Measurements from ENCODE around the gene ALG10B.
"Not testable (repeated sequence)": the region's sequence is repeated elsewhere in the genome, so short reads cannot be mapped to it uniquely, and the experiment has no call there.

The ALG10B gene, protein sequence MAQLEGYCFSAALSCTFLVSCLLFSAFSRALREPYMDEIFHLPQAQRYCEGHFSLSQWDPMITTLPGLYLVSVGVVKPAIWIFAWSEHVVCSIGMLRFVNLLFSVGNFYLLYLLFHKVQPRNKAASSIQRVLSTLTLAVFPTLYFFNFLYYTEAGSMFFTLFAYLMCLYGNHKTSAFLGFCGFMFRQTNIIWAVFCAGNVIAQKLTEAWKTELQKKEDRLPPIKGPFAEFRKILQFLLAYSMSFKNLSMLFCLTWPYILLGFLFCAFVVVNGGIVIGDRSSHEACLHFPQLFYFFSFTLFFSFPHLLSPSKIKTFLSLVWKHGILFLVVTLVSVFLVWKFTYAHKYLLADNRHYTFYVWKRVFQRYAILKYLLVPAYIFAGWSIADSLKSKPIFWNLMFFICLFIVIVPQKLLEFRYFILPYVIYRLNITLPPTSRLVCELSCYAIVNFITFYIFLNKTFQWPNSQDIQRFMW

DNA sequence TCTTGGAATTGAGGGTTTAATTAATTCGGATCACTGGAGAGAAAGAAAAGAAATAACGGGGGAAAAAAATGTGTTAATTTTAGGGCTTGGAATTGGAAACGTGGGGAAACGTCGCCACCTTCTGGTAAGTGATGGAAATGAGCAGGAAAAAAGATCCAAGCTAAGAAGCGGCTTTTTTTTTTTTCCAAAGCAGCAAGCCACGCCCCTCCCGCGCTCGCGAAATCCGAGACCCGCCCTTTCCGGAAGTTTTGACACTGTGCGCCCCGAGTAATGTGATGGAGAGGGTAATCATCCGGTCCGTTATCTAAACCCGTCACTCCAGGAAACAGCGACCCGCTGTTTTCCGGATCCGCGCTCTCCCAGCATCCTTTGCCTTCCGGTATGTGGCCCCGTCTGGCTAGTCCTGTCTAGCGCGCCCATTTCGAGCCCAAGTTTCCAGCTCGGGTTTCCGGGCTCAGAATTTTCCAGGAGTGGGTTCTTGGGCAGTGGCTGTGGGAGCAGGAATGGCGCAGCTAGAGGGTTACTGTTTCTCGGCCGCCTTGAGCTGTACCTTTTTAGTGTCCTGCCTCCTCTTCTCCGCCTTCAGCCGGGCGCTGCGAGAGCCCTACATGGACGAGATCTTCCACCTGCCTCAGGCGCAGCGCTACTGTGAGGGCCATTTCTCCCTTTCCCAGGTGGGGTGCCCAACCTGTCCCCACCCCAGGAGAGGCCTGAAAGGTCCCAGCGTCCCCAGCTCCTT is at the start of gene ALG10B:
ALG10B (plus strand) TSS at position 384 of the 739 bp plus-strand sequence; CDS start at position 504, 120 bp downstream.
- DNase-seq = peak; percentile 87

DNA sequence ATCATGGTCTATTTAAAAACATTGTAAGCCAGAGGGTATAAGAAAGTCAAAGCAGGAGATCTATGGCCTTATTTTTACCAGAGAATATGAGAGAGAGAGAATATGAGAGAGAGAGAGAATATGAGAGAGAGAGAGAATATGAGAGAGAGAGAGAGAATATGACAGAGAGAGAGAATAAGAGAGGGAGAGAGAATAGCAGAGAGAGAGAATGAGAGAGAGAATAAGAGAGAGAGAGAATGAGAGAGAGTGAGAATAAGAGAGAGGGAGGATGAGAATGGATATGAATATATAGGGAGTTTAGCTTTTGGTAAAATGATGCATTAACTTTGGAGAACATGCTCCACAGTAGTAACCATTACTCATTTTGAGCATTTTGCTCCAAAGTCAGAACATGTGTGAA is 48.0 kb upstream of the ALG10B start:
- DNase-seq = no peak

DNA sequence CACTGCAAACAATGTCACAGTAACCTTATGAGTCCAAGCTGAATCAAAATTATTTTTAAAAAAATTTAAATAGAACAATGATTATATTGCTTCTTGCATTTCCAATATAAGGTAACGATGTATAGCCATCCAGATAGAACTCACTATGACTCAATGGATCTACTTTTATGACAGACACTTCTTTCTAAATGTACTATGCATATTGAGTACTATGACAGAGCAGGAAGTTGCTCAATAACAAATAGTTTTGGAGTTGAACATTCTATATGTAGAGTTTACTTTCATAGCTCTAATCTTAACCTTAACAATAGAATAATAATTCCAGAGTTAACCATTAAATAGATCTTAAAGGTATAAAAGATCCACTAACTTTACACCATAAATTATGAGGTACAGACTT is 46.7 kb upstream of the ALG10B start:
- no peak for DNase-seq

DNA sequence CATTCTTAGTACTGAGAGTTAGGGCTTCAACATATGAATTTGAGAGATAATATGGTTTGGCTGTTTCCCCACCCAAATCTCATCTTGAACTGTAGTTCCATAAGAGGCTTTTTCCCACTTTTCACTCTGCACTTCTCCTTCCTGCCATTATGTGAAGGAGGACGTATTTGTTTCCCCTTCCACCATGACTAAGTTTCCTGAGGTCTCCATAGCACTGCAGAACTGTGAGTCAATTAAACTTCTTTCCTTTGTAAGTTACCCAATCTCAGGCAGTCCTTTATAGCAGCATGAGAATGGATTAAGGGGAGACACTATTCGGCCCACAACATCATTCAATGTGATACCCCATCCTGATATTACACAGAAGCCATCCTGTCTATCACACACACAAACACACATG is 36.8 kb upstream of the ALG10B start:
- DNase-seq = no peak

DNA sequence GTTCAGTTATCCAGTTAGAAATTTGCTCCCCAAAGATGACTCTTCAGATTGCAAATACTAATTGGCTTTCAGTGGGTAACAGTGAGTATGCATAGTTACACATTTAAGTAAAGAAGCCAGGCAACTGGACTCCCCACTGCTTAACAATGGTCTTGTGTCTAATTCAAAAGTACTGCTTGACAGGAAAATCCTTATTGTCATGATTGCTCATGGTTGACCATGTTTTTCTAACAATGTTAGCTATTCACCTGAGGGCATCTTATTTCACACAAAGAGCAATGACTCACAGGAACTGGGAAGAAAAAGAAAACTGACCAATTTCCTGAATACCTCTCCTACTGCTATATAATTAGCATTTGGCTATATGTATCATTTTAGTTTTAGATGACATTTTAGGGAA is 33.7 kb upstream of the ALG10B start:
- DNase-seq = no peak

DNA sequence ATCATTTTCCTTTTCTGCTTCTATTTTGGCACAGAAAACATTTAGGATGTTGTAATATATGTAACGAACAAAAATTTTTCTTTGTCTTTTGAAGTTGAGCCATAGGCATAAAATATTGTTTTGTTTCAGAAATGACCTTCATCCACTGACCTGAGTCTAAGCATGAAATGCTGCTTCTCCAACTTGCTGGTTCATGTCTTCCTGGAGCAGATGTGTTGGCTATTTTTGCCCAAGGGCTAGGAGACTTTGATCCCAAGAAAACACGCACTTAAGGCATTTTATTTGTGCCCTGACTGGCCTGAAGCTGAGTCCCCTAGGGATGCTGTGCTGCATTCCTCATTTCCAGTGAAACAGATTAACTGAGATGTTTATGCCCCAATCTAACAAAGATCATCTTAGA is 27.2 kb upstream of the ALG10B start:
- DNase-seq = no peak

DNA sequence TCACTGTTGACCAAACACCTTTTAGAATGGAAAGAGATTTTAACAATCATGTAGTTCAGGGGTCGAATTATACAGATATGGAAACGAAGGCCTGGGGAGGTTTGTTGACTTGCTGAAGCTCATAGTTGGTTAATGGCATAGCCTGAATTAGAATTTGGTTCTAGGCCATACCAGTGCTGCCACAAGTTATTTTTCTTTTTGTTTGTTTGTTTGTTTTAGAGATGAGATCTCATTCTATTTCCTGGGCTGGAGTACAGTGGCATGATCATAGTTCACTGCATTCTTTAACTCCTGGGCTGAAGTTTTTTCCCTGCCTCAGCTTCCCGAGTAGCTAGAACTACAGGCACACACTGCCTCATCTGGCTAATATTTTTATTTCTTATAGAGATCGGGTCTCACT is 25.4 kb upstream of the ALG10B start:
- DNase-seq = no peak

DNA sequence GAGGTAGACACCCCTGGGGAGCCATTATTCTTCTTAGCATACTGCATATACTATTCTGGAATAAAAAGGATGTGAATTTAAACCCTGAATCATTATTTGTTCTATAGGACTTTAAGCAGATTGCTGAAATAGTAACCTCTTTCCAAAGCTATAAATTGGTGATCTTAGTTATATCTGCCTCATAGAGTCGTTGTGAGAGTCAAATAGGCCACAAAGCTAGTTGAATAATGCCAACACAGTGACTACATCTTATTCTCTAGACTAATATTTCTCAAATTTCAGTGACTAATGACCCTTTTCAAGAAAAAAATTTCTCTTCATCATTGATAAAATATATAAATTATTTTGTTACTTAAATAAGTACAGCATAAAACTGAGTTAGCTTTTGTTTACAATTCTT is 13.6 kb upstream of the ALG10B start:
- not testable (repeated sequence) for DNase-seq

DNA sequence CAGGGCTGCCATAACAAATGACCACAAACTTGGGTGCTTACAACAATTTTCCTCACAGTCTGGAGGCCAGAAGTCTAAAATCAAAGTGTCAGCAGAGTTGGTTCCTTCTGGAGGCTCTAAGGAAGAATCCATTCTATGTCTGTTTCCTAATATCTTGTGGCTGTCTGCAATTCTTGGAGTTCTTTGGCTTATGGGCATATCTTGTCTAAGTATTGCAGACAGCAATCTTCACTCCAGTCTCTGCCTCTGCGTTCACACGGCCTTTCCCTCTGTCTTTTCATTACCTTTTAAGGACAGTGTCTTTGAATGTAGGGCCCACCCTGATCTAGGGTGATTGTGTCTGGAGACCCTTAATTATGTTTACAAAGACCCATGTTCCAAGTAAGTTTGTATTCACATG is 5.4 kb downstream of the ALG10B start:
- not testable (repeated sequence) for DNase-seq

DNA sequence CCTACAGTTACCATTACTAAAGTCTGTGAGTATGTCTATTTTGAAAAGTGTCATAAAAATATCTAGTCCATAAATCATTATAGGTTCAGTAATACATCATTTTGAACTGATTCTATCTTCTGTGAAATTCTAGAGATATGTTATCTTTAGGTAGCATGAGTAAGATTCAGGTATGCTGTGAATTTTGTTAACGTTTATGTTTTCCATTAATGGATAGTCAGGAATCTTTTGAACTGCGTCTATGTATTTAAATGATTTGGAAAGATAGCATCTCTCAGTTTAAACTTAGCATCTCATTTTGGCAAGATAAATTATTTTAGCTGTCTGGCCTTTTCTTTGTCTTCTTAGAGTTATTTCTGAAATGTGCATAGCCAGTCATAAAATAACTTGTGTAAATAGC is 8.3 kb downstream of the ALG10B start:
- no peak for DNase-seq

DNA sequence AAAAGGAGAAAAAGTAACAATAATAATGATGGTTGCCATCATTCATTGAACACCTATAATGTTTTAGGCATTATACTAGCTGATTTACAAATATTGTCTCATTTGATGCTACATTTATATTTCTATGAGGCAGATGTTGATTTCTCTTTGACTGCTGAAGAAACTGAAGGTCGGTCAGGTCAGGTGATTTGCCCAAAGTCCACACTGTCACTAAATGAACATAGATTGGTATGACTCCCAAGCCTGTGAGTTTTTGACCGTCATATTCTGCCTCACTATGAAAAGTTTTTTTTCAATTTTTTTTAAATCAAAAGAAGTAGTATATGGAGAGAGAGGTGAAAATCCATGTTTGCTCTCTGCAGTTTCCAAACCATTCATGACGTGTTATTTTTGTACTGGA is 10.8 kb downstream of the ALG10B start:
- DNase-seq = no peak

DNA sequence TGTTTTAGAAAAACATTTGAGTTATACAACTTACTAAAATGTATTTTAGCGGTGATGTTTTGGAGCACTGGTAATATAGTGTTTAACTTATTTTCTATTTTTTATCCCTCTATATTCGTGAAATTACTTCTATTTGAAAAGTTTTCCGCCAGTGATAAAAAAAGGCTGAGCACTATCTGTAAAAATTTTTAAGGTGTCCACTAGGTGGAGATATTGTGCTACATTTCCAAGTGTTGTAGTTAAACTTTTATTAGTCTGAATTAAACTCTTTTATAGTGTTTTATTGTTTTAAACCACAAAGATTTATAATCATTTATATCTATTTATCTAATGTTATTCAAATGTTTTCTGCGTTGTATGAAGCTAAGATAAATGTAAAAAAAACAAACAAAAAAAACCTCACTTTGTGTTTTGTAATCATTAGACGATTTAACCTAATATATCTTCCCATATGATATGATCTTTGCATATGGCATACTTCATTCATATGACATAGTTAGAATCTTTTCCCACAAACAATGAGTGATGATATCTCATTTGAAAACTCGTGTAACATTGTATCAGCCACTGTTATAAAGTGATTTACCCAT is 11.8 kb downstream of the ALG10B start:
- DNase-seq = no peak

DNA sequence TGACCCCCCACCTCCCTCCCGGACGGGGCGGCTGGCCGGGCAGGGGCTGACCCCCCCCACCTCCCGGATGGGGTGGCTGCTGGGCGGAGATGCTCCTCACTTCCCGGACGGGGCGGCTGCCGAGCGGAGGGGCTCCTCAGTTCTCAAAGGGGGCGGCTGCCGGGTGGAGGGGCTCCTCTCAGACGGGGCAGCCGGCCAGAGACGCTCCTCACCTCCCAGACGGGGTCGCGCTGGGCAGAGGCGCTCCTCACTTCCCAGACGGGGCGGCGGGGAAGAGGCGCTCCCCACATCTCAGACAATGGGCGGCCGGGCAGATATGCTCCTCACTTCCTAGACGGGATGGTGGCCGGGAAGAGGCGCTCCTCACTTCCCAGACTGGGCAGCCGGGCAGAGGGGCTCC is 13.8 kb downstream of the ALG10B start:
- not testable (repeated sequence) for DNase-seq

DNA sequence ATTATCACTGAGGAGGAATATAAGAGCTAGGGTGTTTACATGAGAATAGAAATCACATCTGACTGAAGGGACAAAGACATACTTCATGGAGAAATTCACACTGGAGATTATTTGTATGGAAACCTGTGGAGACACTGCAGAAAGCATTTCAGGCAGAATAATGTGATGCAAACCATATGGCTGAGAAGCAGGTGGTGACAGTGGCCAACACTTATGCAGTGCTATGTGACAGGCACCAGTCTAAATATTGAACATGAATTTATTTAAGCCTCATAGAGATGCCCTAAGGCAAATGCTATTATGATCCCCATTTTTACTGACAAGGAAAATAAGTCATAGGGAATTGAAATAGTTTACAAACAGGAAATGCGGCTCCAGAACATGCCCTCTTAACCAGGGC is 16.2 kb downstream of the ALG10B start:
- DNase-seq = no peak

DNA sequence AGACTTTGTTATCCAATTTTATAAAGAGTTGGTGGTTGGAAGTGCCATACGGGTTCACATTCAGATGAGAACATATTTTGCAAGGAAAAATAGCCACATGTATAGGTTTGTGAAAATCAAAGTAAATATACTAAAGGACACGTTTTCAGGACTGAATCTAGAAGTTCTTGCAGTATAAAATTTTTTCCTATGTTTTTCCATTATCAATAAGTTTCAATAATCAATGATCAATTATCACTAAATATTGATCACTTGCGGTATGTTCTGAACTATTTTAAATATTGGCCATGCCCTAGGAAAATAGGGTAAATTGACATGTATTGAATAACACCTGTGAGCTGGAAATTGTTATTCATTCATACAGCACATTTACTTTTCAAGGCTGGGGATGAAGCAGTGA is 25.9 kb downstream of the ALG10B start:
- no peak for DNase-seq

DNA sequence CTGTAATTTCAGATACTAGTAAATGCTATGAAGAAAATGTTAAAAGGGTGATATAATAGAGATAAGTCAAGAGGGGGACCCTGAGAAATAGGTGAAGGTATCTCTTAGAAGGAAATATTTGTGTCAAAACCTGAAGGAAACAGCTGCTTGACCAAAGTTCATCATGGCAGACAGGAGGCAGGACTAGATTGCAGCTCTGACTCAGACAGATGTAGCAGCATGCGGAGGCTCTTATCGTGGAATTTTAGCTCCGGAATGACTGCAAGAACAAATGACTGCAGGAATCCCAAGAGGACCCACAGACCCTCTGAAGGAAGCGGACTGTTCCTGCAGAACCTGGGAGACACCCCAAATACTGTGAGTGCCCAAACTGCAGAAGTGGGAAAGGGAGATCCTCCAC is 26.7 kb downstream of the ALG10B start:
- not testable (repeated sequence) for DNase-seq

DNA sequence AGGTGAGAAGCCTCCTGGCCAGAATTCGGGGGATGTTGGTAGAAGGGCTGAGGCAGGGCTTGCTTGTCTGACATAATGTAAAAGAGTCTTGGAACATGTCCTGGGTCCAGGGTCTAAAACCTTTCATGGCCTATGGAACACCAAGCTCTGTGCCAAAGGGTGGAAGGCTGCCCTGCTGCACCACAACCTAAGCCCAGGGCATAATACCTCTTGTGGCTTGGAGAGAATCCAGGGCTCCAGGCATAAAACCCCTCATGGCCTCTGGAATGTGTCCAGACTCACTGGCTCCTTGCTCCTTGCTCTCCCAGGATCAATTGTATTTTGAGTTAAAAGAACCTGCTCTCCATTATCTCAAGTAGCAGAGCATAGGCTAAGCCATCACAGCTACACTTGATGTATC is 27.3 kb downstream of the ALG10B start:
- not testable (repeated sequence) for DNase-seq

DNA sequence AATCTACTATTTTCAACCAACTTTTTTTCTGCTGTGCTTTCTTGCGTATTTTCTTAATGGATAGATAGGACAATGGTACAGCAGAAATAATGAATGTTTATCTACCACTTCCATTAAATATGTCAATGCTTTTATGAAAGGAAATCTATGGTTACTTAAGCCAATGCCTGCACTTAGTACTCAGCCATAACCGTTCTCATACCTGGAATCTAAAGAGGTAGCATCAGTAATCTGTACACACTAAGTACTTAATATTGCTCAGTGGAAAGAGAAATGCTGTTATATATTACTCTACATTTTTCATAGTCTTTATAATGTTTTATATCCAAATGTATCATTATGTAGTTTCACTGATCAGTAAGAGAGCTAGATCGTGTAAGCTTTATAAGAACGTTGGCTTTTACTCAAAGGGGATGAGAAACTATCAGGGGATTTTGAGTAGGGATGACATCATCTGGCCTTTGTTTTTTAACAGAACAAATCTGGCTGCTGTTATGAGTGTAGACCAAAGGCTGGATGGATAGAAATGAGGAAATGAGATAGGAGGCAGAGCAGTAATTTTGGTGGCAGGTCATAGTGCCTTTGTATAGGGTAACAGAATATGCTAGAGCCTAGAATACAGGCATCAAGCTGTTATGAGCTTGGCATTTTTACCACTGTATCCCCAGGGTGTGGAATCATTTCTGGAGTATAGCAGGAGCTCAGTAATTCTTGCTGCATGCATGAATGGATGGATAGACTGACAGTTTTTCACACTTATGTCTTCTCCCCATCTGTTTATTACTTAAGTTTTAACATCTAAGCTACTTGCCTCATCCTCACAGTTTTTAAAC is 34.0 kb downstream of the ALG10B start:
- DNase-seq = no peak

DNA sequence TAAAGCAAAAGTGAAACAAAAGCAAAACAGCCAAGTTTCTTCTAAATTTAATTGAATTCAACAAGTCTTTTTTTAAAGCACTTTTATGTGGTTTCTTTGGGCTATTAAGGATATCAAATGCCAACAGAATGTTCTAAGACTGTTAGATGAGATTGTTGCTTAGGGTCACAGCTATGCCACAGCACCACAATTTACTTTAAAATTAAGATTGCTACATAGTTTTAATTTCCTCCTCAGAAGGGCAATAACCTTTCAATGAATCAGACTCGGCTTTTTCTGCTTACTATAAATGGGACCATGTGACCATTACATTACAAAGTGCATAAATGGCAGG is 34.6 kb downstream of the ALG10B start:
- DNase-seq = not testable (repeated sequence)

DNA sequence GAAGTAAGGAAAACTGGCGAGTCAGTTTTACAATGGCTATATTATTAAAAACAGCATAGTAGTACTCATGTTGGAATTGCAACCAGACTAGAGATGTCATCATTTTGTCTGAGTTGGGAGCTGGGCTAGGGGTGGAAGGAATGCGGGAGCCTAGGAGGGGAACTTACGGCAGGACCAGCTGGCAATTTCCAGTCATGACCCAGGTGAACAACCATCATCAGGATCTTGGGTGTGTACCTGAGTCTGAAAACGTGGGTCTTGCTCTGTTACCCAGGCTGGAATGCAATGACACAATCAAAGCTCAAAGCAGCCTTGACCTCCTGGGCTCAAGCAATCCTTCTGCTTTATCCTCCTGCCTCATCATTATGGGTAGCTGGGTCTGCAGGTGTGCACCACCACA is 50.9 kb downstream of the ALG10B start:
- no peak for DNase-seq

DNA sequence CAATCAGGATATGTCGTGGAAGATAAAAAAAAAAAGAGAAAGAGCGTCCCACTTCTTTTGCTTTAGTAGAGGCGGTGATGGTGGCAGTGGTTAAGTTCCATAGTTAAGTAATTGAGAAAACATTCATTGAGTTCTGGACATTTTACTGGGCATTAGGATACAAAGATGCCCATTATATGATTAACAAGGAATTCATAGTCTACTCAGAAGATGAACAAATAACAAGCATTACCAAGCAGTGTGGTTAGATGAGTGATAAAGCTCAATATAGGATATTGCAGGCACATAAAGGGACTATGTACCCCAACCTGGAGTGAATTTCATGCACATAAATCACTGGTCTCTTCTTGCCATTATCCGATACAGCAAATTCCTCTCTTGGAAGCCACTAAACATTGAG is 53.7 kb downstream of the ALG10B start:
- DNase-seq = no peak

DNA sequence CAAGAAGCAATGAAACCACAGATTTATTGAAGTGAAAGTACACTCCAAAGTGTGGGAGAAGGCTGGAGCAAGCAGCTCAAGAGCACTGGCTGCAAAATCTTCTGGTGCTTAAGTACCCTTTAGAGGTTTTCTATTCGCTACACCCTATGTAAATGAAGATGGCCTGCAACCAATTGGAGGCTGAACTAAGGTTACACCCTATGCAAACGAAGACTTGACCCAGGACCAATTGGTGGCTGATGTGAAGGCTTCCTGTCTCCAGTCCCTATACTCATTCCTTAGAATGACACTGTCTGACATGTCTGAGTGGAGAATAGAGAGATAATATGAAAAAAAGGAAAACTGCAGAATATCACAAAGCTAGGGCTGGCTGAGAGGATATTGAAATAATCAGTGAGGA is 57.2 kb downstream of the ALG10B start:
- DNase-seq = no peak

DNA sequence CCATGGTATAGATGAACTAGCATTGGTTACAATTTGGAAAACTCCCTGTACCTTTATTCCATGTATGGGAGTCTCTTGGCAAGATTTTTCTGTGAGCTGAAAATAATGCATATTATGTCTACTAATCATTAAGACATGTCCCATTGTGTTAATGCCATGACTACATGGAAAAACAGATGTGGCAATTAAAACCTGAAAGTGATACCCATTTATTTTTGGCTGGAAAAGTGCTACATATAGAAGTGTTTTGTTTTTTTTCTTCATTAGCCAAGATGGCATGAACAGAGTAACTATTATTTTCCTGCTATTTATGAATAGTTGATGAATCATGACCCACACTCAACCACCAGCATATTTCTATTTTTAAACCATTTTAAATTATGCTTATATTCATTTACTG is 58.2 kb downstream of the ALG10B start:
- no peak for DNase-seq

Measured in activated CD8-positive, alpha-beta memory T cell treated with anti-CD3 and anti-CD28 coated beads, Interleukin-2, amount 50 U/mL, for 4 hours (primary cell).